ENCODE measurements around the gene MYF5. TPM values are rescaled to one million over a fixed set of nuclear protein-coding genes. Genes with fewer than 3 reads are reported as not detected.

The MYF5 gene
- total RNA-seq, 1 experiment from 2014 or later = not detected

DNA sequence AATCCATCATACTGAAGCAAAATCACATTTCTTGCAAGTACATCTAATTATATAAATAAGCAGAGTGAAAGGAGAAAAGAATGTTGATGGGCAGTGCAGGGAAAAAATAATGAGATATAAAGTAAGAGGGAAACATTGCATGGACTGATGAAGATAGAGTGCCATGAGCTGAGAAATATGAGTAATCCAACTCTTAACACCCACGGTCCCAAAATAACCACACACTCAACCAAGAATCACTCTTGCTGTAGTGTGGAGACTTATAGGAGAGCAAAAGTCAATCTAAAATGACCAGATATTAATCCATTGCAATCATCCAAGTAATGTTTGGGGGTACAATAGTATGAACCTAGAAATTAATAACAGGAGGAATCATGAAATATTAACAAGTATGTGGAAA, 40.2 kb downstream of the MYF5 start:
- CTCF ChIA-PET = no interaction called here
- H3K27me3 Mint-ChIP-seq (ENCODE audit: low read depth) = no peaks in the 10 kb centered on the region
- no peak overlapping the region for H3K27ac Mint-ChIP-seq
- POLR2A ChIA-PET = no interaction called here
- ATAC-seq (no peak), DNase-seq (ENCODE audit: low spot score) (no peak)
- H3K4me1 Mint-ChIP-seq = peaks cover 17% of the 10 kb centered on the region
- no peak overlapping the region for H3K4me3 Mint-ChIP-seq
- TF ChIP-seq, protein P1, sequence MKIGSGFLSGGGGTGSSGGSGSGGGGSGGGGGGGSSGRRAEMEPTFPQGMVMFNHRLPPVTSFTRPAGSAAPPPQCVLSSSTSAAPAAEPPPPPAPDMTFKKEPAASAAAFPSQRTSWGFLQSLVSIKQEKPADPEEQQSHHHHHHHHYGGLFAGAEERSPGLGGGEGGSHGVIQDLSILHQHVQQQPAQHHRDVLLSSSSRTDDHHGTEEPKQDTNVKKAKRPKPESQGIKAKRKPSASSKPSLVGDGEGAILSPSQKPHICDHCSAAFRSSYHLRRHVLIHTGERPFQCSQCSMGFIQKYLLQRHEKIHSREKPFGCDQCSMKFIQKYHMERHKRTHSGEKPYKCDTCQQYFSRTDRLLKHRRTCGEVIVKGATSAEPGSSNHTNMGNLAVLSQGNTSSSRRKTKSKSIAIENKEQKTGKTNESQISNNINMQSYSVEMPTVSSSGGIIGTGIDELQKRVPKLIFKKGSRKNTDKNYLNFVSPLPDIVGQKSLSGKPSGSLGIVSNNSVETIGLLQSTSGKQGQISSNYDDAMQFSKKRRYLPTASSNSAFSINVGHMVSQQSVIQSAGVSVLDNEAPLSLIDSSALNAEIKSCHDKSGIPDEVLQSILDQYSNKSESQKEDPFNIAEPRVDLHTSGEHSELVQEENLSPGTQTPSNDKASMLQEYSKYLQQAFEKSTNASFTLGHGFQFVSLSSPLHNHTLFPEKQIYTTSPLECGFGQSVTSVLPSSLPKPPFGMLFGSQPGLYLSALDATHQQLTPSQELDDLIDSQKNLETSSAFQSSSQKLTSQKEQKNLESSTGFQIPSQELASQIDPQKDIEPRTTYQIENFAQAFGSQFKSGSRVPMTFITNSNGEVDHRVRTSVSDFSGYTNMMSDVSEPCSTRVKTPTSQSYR (CRISPR knock-in tag; IDR thresholded peaks at IDR 0.05) = no peak
- no peak for TF ChIP-seq TCF7 (CRISPR knock-in tag; IDR thresholded peaks at IDR 0.05; ENCODE audit: low read depth)
- TF ChIP-seq HMGA2 (CRISPR knock-in tag; IDR thresholded peaks at IDR 0.05) = no peak
- TF ChIP-seq, protein P2, sequence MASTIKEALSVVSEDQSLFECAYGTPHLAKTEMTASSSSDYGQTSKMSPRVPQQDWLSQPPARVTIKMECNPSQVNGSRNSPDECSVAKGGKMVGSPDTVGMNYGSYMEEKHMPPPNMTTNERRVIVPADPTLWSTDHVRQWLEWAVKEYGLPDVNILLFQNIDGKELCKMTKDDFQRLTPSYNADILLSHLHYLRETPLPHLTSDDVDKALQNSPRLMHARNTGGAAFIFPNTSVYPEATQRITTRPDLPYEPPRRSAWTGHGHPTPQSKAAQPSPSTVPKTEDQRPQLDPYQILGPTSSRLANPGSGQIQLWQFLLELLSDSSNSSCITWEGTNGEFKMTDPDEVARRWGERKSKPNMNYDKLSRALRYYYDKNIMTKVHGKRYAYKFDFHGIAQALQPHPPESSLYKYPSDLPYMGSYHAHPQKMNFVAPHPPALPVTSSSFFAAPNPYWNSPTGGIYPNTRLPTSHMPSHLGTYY (CRISPR knock-in tag; IDR thresholded peaks at IDR 0.05) = no peak
- no peak for TF ChIP-seq FOXP1 (CRISPR knock-in tag; IDR thresholded peaks at IDR 0.05; ENCODE audit: borderline replicate concordance)
- TF ChIP-seq PRRX2 (CRISPR knock-in tag; IDR thresholded peaks at IDR 0.05) = no peak
- no peak for TF ChIP-seq GABPB1 (CRISPR knock-in tag; IDR thresholded peaks at IDR 0.05)
- TF ChIP-seq, protein P3, sequence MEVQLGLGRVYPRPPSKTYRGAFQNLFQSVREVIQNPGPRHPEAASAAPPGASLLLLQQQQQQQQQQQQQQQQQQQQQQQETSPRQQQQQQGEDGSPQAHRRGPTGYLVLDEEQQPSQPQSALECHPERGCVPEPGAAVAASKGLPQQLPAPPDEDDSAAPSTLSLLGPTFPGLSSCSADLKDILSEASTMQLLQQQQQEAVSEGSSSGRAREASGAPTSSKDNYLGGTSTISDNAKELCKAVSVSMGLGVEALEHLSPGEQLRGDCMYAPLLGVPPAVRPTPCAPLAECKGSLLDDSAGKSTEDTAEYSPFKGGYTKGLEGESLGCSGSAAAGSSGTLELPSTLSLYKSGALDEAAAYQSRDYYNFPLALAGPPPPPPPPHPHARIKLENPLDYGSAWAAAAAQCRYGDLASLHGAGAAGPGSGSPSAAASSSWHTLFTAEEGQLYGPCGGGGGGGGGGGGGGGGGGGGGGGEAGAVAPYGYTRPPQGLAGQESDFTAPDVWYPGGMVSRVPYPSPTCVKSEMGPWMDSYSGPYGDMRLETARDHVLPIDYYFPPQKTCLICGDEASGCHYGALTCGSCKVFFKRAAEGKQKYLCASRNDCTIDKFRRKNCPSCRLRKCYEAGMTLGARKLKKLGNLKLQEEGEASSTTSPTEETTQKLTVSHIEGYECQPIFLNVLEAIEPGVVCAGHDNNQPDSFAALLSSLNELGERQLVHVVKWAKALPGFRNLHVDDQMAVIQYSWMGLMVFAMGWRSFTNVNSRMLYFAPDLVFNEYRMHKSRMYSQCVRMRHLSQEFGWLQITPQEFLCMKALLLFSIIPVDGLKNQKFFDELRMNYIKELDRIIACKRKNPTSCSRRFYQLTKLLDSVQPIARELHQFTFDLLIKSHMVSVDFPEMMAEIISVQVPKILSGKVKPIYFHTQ (CRISPR knock-in tag; IDR thresholded peaks at IDR 0.05) = no peak
- TF ChIP-seq, protein P4, sequence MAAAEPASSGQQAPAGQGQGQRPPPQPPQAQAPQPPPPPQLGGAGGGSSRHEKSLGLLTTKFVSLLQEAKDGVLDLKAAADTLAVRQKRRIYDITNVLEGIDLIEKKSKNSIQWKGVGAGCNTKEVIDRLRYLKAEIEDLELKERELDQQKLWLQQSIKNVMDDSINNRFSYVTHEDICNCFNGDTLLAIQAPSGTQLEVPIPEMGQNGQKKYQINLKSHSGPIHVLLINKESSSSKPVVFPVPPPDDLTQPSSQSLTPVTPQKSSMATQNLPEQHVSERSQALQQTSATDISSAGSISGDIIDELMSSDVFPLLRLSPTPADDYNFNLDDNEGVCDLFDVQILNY (CRISPR knock-in tag; IDR thresholded peaks at IDR 0.05) = no peak
- TF ChIP-seq ZNF121 (CRISPR knock-in tag; IDR thresholded peaks at IDR 0.05) = no peak
- TF ChIP-seq, protein P5, sequence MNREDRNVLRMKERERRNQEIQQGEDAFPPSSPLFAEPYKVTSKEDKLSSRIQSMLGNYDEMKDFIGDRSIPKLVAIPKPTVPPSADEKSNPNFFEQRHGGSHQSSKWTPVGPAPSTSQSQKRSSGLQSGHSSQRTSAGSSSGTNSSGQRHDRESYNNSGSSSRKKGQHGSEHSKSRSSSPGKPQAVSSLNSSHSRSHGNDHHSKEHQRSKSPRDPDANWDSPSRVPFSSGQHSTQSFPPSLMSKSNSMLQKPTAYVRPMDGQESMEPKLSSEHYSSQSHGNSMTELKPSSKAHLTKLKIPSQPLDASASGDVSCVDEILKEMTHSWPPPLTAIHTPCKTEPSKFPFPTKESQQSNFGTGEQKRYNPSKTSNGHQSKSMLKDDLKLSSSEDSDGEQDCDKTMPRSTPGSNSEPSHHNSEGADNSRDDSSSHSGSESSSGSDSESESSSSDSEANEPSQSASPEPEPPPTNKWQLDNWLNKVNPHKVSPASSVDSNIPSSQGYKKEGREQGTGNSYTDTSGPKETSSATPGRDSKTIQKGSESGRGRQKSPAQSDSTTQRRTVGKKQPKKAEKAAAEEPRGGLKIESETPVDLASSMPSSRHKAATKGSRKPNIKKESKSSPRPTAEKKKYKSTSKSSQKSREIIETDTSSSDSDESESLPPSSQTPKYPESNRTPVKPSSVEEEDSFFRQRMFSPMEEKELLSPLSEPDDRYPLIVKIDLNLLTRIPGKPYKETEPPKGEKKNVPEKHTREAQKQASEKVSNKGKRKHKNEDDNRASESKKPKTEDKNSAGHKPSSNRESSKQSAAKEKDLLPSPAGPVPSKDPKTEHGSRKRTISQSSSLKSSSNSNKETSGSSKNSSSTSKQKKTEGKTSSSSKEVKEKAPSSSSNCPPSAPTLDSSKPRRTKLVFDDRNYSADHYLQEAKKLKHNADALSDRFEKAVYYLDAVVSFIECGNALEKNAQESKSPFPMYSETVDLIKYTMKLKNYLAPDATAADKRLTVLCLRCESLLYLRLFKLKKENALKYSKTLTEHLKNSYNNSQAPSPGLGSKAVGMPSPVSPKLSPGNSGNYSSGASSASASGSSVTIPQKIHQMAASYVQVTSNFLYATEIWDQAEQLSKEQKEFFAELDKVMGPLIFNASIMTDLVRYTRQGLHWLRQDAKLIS (CRISPR knock-in tag; IDR thresholded peaks at IDR 0.05; ENCODE audit: borderline replicate concordance) = no peak
- no peak for TF ChIP-seq SOX15 (CRISPR knock-in tag; IDR thresholded peaks at IDR 0.05)
- no peak for TF ChIP-seq NR3C1 (CRISPR knock-in tag; conservative IDR thresholded peaks at IDR 0.05; ENCODE audit: low read depth)
- TF ChIP-seq, protein P6, sequence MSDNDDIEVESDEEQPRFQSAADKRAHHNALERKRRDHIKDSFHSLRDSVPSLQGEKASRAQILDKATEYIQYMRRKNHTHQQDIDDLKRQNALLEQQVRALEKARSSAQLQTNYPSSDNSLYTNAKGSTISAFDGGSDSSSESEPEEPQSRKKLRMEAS (CRISPR knock-in tag; IDR thresholded peaks at IDR 0.05) = no peak
- TF ChIP-seq, protein P7, sequence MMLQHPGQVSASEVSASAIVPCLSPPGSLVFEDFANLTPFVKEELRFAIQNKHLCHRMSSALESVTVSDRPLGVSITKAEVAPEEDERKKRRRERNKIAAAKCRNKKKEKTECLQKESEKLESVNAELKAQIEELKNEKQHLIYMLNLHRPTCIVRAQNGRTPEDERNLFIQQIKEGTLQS (CRISPR knock-in tag; conservative IDR thresholded peaks at IDR 0.05) = no peak
- H3K9me3 Mint-ChIP-seq = no peaks in the 10 kb centered on the region
- H3K36me3 Mint-ChIP-seq = no peaks in the 10 kb centered on the region
